Thoracic aorta (tissue), 2 donors: ENCODE measurements around the gene CBLB. TPM values are rescaled to one million over a fixed set of nuclear protein-coding genes. Genes with fewer than 3 reads are reported as not detected.

ENCODE experiments used
- ATAC-seq: fragments of 150-250 bp; one replicate; pipeline ENCODE4 v1.8.0; 2017; ENCODE audit warnings: low read depth; ENCODE audit not compliant: insufficient number of reproducible peaks, low FRiP score
- DNase-seq: peaks from one replicate; pipeline ENCODE4 v3.0.0-alpha.2; 2020; ENCODE audit warnings: low spot score
- H3K27ac ChIP-seq, 2 donors: fragments of 200-600 bp; sonication (generic); 1 replicate in 1 of 2; 2 replicates in 1 of 2; pipeline ENCODE4 v1.5.1; 2016; ENCODE audit warnings: mild to moderate bottlenecking in 2 of 2, moderate library complexity in 2 of 2
- H3K27me3 ChIP-seq: fragments of 200-600 bp; sonication (generic); replicated peaks from 2 replicates; pipeline ENCODE4 v1.6.0; 2016; ENCODE audit warnings: mild to moderate bottlenecking; ENCODE audit not compliant: insufficient read depth
- H3K36me3 ChIP-seq: fragments of 200-600 bp; sonication (generic); one replicate; pipeline ENCODE4 v1.5.1; 2016
- H3K4me1 ChIP-seq, 2 donors: fragments of 200-600 bp; sonication (generic); 1 replicate in 1 of 2; 2 replicates in 1 of 2; pipeline versions ENCODE4 v1.5.1 to v1.6.0; 2016; ENCODE audit warnings: low read depth in 2 of 2, mild to moderate bottlenecking in 1 of 2; ENCODE audit not compliant: control insufficient read depth in 1 of 2
- H3K4me3 ChIP-seq: fragments of 200-600 bp; sonication (generic); 2 replicates; pipeline ENCODE4 v1.5.1; 2016; ENCODE audit warnings: mild to moderate bottlenecking
- H3K9me3 ChIP-seq: fragments of 200-600 bp; sonication (generic); 2 replicates; pipeline ENCODE4 v1.5.1; 2016
- CTCF ChIP-seq: fragments of 200-600 bp; sonication (generic); IDR thresholded peaks from one replicate; pipeline ENCODE4 v1.5.1; 2019; ENCODE audit warnings: antibody characterized with exemption
- total RNA-seq, 2 donors: library from RNA; depleted of rRNA; stranded (reverse); fragments of >200 nt; gene quantifications; one replicate each; pipeline versions ENCODE4 v1.1.0 to v1.2.3, GENCODE V29; 2016

Gene CBLB
- total RNA-seq, 2 donors from 2014 or later, result 51.0 to 145 TPM

- ATAC-seq (no peak), DNase-seq (no peak)
- Histone ChIP-seq H3K36me3 (no peaks in the 10 kb centered on the region), H3K9me3 (no peaks in the 10 kb centered on the region), H3K4me1 (peaks cover 5 to 13% of the 10 kb centered on the region in 2 donors), H3K27me3 (no peaks in the 10 kb centered on the region), H3K27ac (no peak overlapping the region), H3K4me3 (no peak overlapping the region)
- TF ChIP-seq CTCF, result no peak
These were observed 81.8 kb downstream of the CBLB start for GRCh38 chr3:105786990-105787389.

- peaks cover under 1 to 8% of the 10 kb centered on the region in 2 donors for H3K4me1 ChIP-seq
- no peaks in the 10 kb centered on the region for H3K9me3 ChIP-seq
- H3K27ac ChIP-seq, result no peak overlapping the region
- H3K27me3 ChIP-seq, result no peaks in the 10 kb centered on the region
- TF ChIP-seq CTCF, result no peak
- no peak overlapping the region for H3K4me3 ChIP-seq
- ATAC-seq (no peak), DNase-seq (no peak)
- no peaks in the 10 kb centered on the region for H3K36me3 ChIP-seq
These were observed 82.6 kb downstream of the CBLB start for GRCh38 chr3:105786241-105786640.

GRCh38 chr3:105785803-105786202 is 83.0 kb downstream of the CBLB start:
- DNase-seq, result no peak

GRCh38 chr3:105783631-105784030 is 85.2 kb downstream of the CBLB start:
- H3K4me1 ChIP-seq, result peaks cover 0 to 2% of the 10 kb centered on the region in 2 donors
- H3K4me3 ChIP-seq, result no peak overlapping the region
- H3K27me3 ChIP-seq, result no peaks in the 10 kb centered on the region
- no peaks in the 10 kb centered on the region for H3K9me3 ChIP-seq
- TF ChIP-seq CTCF, result no peak
- H3K36me3 ChIP-seq, result no peaks in the 10 kb centered on the region
- ATAC-seq (no peak), DNase-seq (no peak)
- no peak overlapping the region for H3K27ac ChIP-seq

More at GRCh38 chr3:105785803-105786202, 83.0 kb downstream of the CBLB start:
- no peak for ATAC-seq
- Histone ChIP-seq H3K27me3 (no peaks in the 10 kb centered on the region), H3K36me3 (no peaks in the 10 kb centered on the region), H3K4me1 (peaks cover 0 to 5% of the 10 kb centered on the region in 2 donors), H3K27ac (no peak overlapping the region), H3K9me3 (no peaks in the 10 kb centered on the region), H3K4me3 (no peak overlapping the region)
- TF ChIP-seq CTCF, result no peak

- no peak overlapping the region for H3K27ac ChIP-seq
- no peak for DNase-seq
- no peak for ATAC-seq
- H3K9me3 ChIP-seq, result no peaks in the 10 kb centered on the region
- H3K4me1 ChIP-seq, result peaks cover 0 to 2% of the 10 kb centered on the region in 2 donors
- no peak for TF ChIP-seq CTCF
- no peaks in the 10 kb centered on the region for H3K27me3 ChIP-seq
- H3K4me3 ChIP-seq, result no peak overlapping the region
- no peaks in the 10 kb centered on the region for H3K36me3 ChIP-seq
These were observed 86.9 kb downstream of the CBLB start for GRCh38 chr3:105781871-105782270.
